OCI-LY3 (cell line): ENCODE measurements around the gene ZNF429.

ENCODE experiments used
- CTCF ChIP-seq: fragments of 200-600, 300-600 bp; sonication (generic); IDR thresholded peaks from 2 replicates; pipeline ENCODE4 v1.5.1; 2014; ENCODE audit warnings: antibody characterized with exemption, low read length, low read depth
- EZH2phosphoT487 ChIP-seq: fragments of 200-600 bp; shearing (Covaris generic); IDR thresholded peaks from 2 replicates; pipeline ENCODE4 v1.6.1; 2018; ENCODE audit warnings: antibody characterized with exemption, mixed run types, low read depth

- no peak for TF ChIP-seq CTCF
- no peak for TF ChIP-seq EZH2phosphoT487
Observed at GRCh38 chr19:21513651-21514050, 8.2 kb downstream of the ZNF429 start.
